ENCODE measurements around the gene FOXL1. TPM values are rescaled to one million over a fixed set of nuclear protein-coding genes. Genes with fewer than 3 reads are reported as not detected.

The FOXL1 gene
- total RNA-seq (2014; rRNA removed; shearing (Covaris generic)): 1.5 and 3.1 TPM in 2 replicates

GRCh38 chr16:86578061-86578599 is at the start of gene FOXL1:
Gene FOXL1 (plus strand): TSS chr16:86578549. CDS start chr16:86578724, 175 bp downstream.
- in situ Hi-C loops (cut with HindIII; ENCODE audit: low sequenced_read_pairs): no loop called here
- DNase-seq (ENCODE audit: low spot score): no peak

DNA sequence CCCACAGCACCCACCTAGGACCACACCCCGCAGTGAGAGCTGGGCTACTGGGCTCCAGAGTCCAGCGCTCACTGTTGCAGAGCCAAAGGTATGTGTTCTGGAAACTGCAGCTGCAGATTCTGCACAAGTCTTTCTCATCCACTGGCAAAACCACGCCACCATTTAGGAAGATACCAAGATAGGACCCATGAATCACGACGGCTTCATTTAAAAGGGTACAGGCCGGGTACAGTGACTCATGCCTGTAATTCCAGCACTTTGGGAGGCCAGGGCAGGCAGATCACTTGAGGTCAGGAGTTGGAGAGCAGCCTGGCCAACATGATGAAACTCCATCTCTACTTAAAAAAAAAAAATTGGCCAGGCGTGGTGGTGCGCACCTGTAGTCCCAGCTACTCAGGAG is 49.2 kb upstream of the FOXL1 start:
- in situ Hi-C loops (cut with HindIII; ENCODE audit: low sequenced_read_pairs): no loop called here
- DNase-seq (ENCODE audit: low spot score): no peak

GRCh38 chr16:86530251-86531190 is 47.8 kb upstream of the FOXL1 start:
- peak; percentile 13 for DNase-seq (ENCODE audit: low spot score)
- in situ Hi-C loops (cut with HindIII; ENCODE audit: low sequenced_read_pairs): no loop called here

DNA sequence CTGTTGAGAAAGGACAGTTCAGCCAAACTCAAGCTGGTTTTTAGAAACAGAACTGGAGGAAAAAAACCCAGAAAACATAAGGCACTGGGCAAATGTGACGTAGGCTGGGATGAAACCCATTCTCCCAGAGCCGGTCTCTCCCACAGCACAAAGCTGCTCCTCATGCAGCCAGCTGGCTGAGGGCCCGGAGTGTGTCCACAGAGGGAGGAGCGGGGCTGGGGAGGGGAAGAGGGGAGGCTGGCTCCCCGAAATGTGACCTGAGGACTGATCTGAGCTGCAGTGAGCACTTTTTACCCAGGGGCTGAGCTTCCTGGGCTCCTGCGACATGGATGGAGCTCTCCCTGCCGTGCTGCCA is 47.2 kb upstream of the FOXL1 start:
- in situ Hi-C loops (cut with HindIII; ENCODE audit: low sequenced_read_pairs): no loop called here
- peak; percentile 59 for DNase-seq (ENCODE audit: low spot score)

- in situ Hi-C loops (cut with HindIII; ENCODE audit: low sequenced_read_pairs): no loop called here
- DNase-seq (ENCODE audit: low spot score): no peak
Observed at GRCh38 chr16:86531641-86532525, 46.5 kb upstream of the FOXL1 start.

GRCh38 chr16:86532526-86532815 is 45.9 kb upstream of the FOXL1 start:
- in situ Hi-C loops (cut with HindIII; ENCODE audit: low sequenced_read_pairs): no loop called here
- no peak for DNase-seq (ENCODE audit: low spot score)

- in situ Hi-C loops (cut with HindIII; ENCODE audit: low sequenced_read_pairs): no loop called here
- no peak for DNase-seq (ENCODE audit: low spot score)
Observed at GRCh38 chr16:86533076-86533475, 45.3 kb upstream of the FOXL1 start.

- in situ Hi-C loops (cut with HindIII; ENCODE audit: low sequenced_read_pairs): no loop called here
- DNase-seq (ENCODE audit: low spot score): no peak
Observed at GRCh38 chr16:86533767-86534351, 44.5 kb upstream of the FOXL1 start.

DNA sequence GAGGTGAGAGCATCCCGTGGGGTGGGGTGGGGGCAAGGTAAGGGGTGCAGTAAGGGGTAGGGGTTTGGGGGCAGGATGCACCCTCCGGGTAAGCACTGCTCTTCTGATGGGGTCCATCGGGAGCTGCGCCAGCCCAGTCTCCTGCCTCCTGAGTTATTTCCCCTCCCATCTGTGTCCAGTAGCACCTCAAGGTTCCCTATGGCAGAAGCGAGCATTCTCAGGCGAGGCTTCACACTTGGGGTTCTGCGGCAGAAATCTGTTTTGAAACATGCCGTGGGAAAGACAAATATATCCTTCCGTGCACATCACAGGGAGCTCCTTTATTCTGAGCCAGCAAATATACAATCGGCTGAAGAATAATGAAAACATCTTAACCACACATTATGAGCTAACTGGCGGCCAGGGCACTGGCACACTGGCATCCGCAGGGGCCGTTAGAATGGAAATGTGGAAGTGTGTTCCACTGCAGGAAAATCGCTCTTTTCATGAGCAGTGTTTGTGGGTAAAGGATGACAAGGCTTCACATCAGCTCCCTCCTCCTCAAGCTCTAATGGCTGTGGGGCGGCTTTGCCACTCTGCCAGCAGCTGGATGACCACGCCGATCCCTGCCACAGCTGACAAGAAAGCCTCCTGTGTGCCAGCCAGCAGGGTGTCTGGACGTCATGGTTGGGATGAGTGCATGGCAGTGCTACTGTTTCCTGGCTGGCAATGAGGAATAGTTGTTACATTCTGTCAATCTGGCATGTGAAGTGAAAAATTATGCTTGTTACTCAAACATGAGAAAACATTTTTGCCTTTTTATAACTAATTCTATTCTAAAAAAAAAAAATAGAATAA is 43.4 kb upstream of the FOXL1 start:
- in situ Hi-C loops (cut with HindIII; ENCODE audit: low sequenced_read_pairs): no loop called here
- no peak for DNase-seq (ENCODE audit: low spot score)

DNA sequence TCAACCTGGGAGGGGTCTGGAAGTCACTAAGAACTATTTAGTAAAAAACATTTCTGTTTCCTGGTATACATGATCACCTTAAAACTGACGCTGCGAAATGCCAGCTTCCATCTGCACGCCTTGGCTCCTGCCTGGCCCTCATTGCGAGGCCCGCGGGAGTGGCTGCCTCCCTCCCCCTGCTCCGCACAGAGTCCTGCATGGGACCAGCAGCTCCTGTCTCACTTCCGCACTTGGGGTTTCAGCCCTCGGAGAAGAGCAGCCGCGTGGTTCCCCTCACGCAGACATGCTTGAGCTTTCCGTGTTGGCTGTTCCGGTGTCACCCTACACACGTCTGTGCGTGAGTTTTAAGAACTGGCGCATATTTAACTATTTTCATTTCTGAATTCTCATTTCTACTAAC is 41.7 kb upstream of the FOXL1 start:
- DNase-seq (ENCODE audit: low spot score): no peak
- in situ Hi-C loops (cut with HindIII; ENCODE audit: low sequenced_read_pairs): no loop called here

GRCh38 chr16:86537486-86537885 is 40.9 kb upstream of the FOXL1 start:
- no peak for DNase-seq (ENCODE audit: low spot score)
- in situ Hi-C loops (cut with HindIII; ENCODE audit: low sequenced_read_pairs): no loop called here

- in situ Hi-C loops (cut with HindIII; ENCODE audit: low sequenced_read_pairs): no loop called here
- no peak for DNase-seq (ENCODE audit: low spot score)
Observed at GRCh38 chr16:86538196-86538780, 40.1 kb upstream of the FOXL1 start.

DNA sequence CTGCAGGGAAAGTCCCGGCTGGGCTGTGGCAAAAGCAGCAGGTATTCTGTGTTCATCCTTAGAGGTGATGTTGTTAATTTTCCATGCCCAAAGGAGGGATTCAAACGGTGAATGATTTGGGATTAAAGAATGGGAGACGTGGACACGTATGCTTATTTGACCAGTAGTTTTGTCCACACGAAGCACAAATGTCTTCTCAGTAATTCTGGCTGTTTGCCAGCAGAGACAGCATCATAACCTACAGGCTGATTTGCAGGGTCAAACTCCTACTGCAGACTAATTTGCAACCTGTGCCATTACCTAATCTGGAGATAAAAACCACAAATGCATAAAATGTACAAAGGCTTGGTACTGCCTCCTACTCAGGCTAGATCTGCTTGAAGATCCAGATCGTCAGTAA is 37.5 kb upstream of the FOXL1 start:
- DNase-seq (ENCODE audit: low spot score): no peak
- in situ Hi-C loops (cut with HindIII; ENCODE audit: low sequenced_read_pairs): no loop called here

GRCh38 chr16:86541560-86541959 is 36.8 kb upstream of the FOXL1 start:
- in situ Hi-C loops (cut with HindIII; ENCODE audit: low sequenced_read_pairs): no loop called here
- no peak for DNase-seq (ENCODE audit: low spot score)

DNA sequence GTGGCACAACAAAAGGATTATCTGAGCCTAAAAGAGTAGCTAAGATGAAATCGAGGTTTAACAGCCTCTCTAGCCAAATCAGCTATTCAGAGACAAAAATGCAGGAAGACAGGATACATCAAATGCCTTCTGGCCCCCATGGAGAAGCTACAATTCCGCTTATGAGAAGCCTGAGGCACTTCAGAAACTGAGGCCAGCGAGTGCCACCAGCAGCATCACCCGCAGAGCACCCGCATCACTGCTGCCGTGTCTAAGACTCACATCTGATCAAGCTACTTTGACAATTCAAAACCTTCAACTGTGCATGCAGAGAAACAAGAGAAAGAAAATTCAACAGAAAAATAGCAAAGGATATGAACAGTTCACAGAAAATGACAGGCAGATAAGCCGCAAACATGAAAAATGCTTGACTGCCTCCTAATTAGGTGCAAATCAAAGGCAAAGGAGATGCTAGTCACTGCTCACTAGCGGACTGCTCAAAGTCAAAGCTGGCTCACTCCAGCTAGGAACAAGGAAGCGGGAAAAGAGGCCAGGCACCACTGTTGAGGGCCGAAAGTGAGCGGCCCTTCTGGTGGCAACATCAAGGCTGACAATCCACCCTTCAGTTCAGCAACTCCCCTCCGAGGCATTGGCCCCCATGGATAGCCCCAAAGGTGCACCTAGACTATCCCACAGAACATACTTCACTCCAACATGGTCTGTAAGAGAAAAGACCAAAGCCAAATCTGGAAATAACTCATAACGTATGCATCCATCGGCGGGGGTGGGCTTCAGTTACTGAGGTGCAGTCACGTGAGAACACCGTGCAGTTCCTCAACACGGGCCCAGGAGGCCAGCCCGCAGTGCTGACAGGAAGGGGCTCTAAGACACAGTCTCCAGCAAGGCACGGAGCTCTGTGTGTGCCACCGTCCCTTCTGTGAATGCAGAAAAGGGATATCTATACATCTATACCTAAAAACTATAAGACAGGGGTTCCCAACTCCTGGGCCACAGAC is 35.3 kb upstream of the FOXL1 start:
- no peak for DNase-seq (ENCODE audit: low spot score)
- in situ Hi-C loops (cut with HindIII; ENCODE audit: low sequenced_read_pairs): no loop called here

- DNase-seq (ENCODE audit: low spot score): no peak
- in situ Hi-C loops (cut with HindIII; ENCODE audit: low sequenced_read_pairs): no loop called here
Observed at GRCh38 chr16:86545481-86545880, 32.9 kb upstream of the FOXL1 start.

- in situ Hi-C loops (cut with HindIII; ENCODE audit: low sequenced_read_pairs): no loop called here
- no peak for DNase-seq (ENCODE audit: low spot score)
Observed at GRCh38 chr16:86545954-86546637, 32.3 kb upstream of the FOXL1 start.

All from G401 (cell line).